BJ (cell line): ENCODE measurements around the gene TMEM205. TPM values are rescaled to one million over a fixed set of nuclear protein-coding genes. Genes with fewer than 3 reads are reported as not detected.
"Not testable (repeated sequence)": the region's sequence is repeated elsewhere in the genome, so short reads cannot be mapped to it uniquely, and the experiment has no call there.

Experiments
- CTCF ChIA-PET: fragments of 350-600 bp; formaldehyde crosslinking; extraction: SDS; loops from one replicate; lab custom pipeline; 2021; ENCODE audit warnings: antibody characterized with exemption, inconsistent platforms; lab: Yijun Ruan, JAX
- POLR2A ChIA-PET: fragments of 300-600 bp; sonication (Branson Sonifier 250); formaldehyde crosslinking; extraction: SDS; loops from one replicate; lab custom pipeline; 2021; ENCODE audit warnings: antibody characterized with exemption; lab: Charles Lee
- DNase-seq: peaks from one replicate; pipeline ENCODE4 v3.0.0-alpha.2; 2011; ENCODE audit warnings: low read depth
- H3K27me3 ChIP-seq: 2 replicates; pipeline ENCODE4 v1.6.0; 2011; ENCODE audit warnings: low read length; ENCODE audit not compliant: control insufficient read depth, insufficient read depth
- H3K36me3 ChIP-seq: 2 replicates; pipeline ENCODE4 v1.5.1; 2011; ENCODE audit warnings: low read length; ENCODE audit not compliant: control insufficient read depth, insufficient read depth
- H3K4me3 ChIP-seq: 2 replicates; pipeline ENCODE4 v1.5.1; 2011; ENCODE audit warnings: low read depth, mild to moderate bottlenecking, control low read depth, low read length
- CTCF ChIP-seq: IDR thresholded peaks from 2 replicates; pipeline ENCODE4 v1.5.1; 2011; ENCODE audit warnings: low read depth, mild to moderate bottlenecking, control low read depth, inconsistent platforms, low read length, moderate library complexity; ENCODE audit not compliant: insufficient read depth
- polyA plus RNA-seq: library from polyadenylated mRNA; depleted of rRNA; stranded (reverse); fragments of >200 nt; gene quantifications from 2 replicates; pipeline ENCODE4 v1.2.3, GENCODE V29; 2011

Gene TMEM205
- polyA plus RNA-seq, 1 experiment = 107 TPM

- Histone ChIP-seq H3K36me3 (peaks cover 2% of the 10 kb centered on the region; the same call in 1 of the 2 replicates), H3K27me3 (no peaks in the 10 kb centered on the region), H3K4me3 (no peak overlapping the region)
- CTCF ChIA-PET = no interaction called here
- TF ChIP-seq CTCF = no peak
- POLR2A ChIA-PET = no interaction called here
- no peak for DNase-seq
Measured at GRCh38 chr19:11347546-11348039, 1.5 kb upstream of the TMEM205 start.

GRCh38 chr19:11345122-11345803 lies 805 bp downstream of the TMEM205 start:
- peak overlapping the region; percentile 69 for H3K4me3 ChIP-seq
- no peak for DNase-seq
- ChIA-PET POLR2A (no interaction called here), CTCF (no interaction called here)
- H3K27me3 ChIP-seq = no peaks in the 10 kb centered on the region
- peaks cover 2% of the 10 kb centered on the region; the same call in 1 of the 2 replicates for H3K36me3 ChIP-seq
- no peak for TF ChIP-seq CTCF

GRCh38 chr19:11342429-11342828 lies 3.6 kb downstream of the TMEM205 start:
- peaks cover 2% of the 10 kb centered on the region; the same call in 1 of the 2 replicates for H3K36me3 ChIP-seq
- no peak overlapping the region for H3K4me3 ChIP-seq
- DNase-seq = no peak
- POLR2A ChIA-PET = no interaction called here
- no peaks in the 10 kb centered on the region for H3K27me3 ChIP-seq
- CTCF ChIA-PET = no interaction called here
- TF ChIP-seq CTCF = no peak

GRCh38 chr19:11340099-11340467 lies 6.0 kb downstream of the TMEM205 start:
- H3K27me3 ChIP-seq, DNase-seq, POLR2A ChIA-PET, H3K4me3 ChIP-seq, H3K36me3 ChIP-seq: not testable (repeated sequence)
- CTCF ChIA-PET = interaction anchor here (1.1 to 2.2 kb wide), 4 partner anchors 15 to 142 kb away, joined by 4 to 10 read pairs (median 5); no protein-coding TSS in a partner anchor

GRCh38 chr19:11339254-11340098 lies 6.6 kb downstream of the TMEM205 start, which contains the start of gene RAB3D:
RAB3D (minus strand) TSS chr19:11339657; CDS start chr19:11337399, 2,258 bp downstream.
- peaks cover 9% of the 10 kb centered on the region for H3K36me3 ChIP-seq
- CTCF ChIA-PET = interaction anchor here (1.0 to 2.2 kb wide), 5 partner anchors 14 to 143 kb away, joined by 3 to 10 read pairs (median 4); no protein-coding TSS in a partner anchor
- POLR2A ChIA-PET = no interaction called here
- no peak for DNase-seq
- peak within 1 kb of the TSS; percentile 67 for H3K4me3 ChIP-seq
- no peaks in the 10 kb centered on the region for H3K27me3 ChIP-seq
- no peak for TF ChIP-seq CTCF
